B cell (primary cell): ENCODE data around the gene CDH1.

Experiments
- CTCF ChIP-seq: fragments of 200-600 bp; IDR thresholded peaks from one replicate; pipeline ENCODE4 v1.8.0; 2022; ENCODE audit warnings: antibody characterized with exemption, mild to moderate bottlenecking
- EZH2 ChIP-seq: IDR thresholded peaks from 2 replicates; pipeline ENCODE4 v1.6.1; 2012; ENCODE audit warnings: borderline replicate concordance, low read depth, mild to moderate bottlenecking, moderate library complexity, low read length; ENCODE audit not compliant: insufficient read depth, poor library complexity, severe bottlenecking

GRCh38 chr16:68848786-68849185 is 111.7 kb downstream of the CDH1 start:
- no peak for TF ChIP-seq CTCF
- no peak for TF ChIP-seq EZH2
